ENCODE data around the gene SRCIN1.
"Not testable (repeated sequence)": the region's sequence is repeated elsewhere in the genome, so short reads cannot be mapped to it uniquely, and the experiment has no call there.

Gene SRCIN1

GRCh38 chr17:38605841-38606645 lies at the start of gene SRCIN1:
Gene SRCIN1 (minus strand): TSS chr17:38605952. CDS start chr17:38605705, 247 bp downstream.
- peak; percentile 80 for DNase-seq (ENCODE audit: low spot score)

- no peak for DNase-seq (ENCODE audit: low spot score)
These were observed 49.0 kb upstream of the SRCIN1 start for GRCh38 chr17:38654411-38655398.

- no peak for DNase-seq (ENCODE audit: low spot score)
These were observed 47.9 kb upstream of the SRCIN1 start for GRCh38 chr17:38653679-38654078.

- no peak for DNase-seq (ENCODE audit: low spot score)
These were observed 47.5 kb upstream of the SRCIN1 start for GRCh38 chr17:38653230-38653629.

- DNase-seq (ENCODE audit: low spot score): not testable (repeated sequence)
These were observed 45.0 kb upstream of the SRCIN1 start for GRCh38 chr17:38650653-38651173.

- DNase-seq (ENCODE audit: low spot score): no peak
These were observed 32.2 kb upstream of the SRCIN1 start for GRCh38 chr17:38637951-38638350.

GRCh38 chr17:38636054-38636453 lies 30.3 kb upstream of the SRCIN1 start:
- DNase-seq (ENCODE audit: low spot score): no peak

- DNase-seq (ENCODE audit: low spot score): no peak
These were observed 26.6 kb upstream of the SRCIN1 start for GRCh38 chr17:38632334-38632733.

- DNase-seq (ENCODE audit: low spot score): no peak
These were observed 22.7 kb upstream of the SRCIN1 start for GRCh38 chr17:38628441-38628840.

GRCh38 chr17:38627957-38628356 lies 22.2 kb upstream of the SRCIN1 start:
- no peak for DNase-seq (ENCODE audit: low spot score)

- not testable (repeated sequence) for DNase-seq (ENCODE audit: low spot score)
These were observed 21.0 kb upstream of the SRCIN1 start for GRCh38 chr17:38626606-38627226.

- DNase-seq (ENCODE audit: low spot score): no peak
These were observed 19.7 kb upstream of the SRCIN1 start for GRCh38 chr17:38625482-38625881.

- DNase-seq (ENCODE audit: low spot score): not testable (repeated sequence)
These were observed 19.1 kb upstream of the SRCIN1 start for GRCh38 chr17:38624782-38625355.

GRCh38 chr17:38621538-38621937 lies 15.8 kb upstream of the SRCIN1 start:
- DNase-seq (ENCODE audit: low spot score): no peak

- no peak for DNase-seq (ENCODE audit: low spot score)
These were observed 15.0 kb upstream of the SRCIN1 start for GRCh38 chr17:38620551-38621277.

- DNase-seq (ENCODE audit: low spot score): no peak
These were observed 14.3 kb upstream of the SRCIN1 start for GRCh38 chr17:38619937-38620550.

GRCh38 chr17:38619451-38619795 lies 13.7 kb upstream of the SRCIN1 start:
- DNase-seq (ENCODE audit: low spot score): no peak

- no peak for DNase-seq (ENCODE audit: low spot score)
These were observed 12.4 kb upstream of the SRCIN1 start for GRCh38 chr17:38617967-38618760.

GRCh38 chr17:38617074-38617860 lies 11.5 kb upstream of the SRCIN1 start:
- DNase-seq (ENCODE audit: low spot score): no peak

All from HuH-7.5 (cell line).